Activated CD8-positive, alpha-beta T cell treated with anti-CD3 and anti-CD28 coated beads, Interleukin-2, amount 10 ng/mL, durations not matched to agents 7 days and 5 days (primary cell): Measurements from ENCODE around the gene TTLL9. TPM values are rescaled to one million over a fixed set of nuclear protein-coding genes. Genes with fewer than 3 reads are reported as not detected.

Source experiments
- ATAC-seq: fragments of 150-1000 bp; cut with Tn5 transposase; one replicate; pipeline ENCODE4 v1.10.0; 2021; ENCODE audit warnings: moderate library complexity
- CTCF ChIA-PET: fragments of 350-600 bp; sonication (Branson Sonifier 250); formaldehyde crosslinking; loops from one replicate; lab custom pipeline; 2021; ENCODE audit warnings: antibody characterized with exemption; lab: Charles Lee
- POLR2A ChIA-PET: fragments of 350-600 bp; sonication (Branson Sonifier 250); formaldehyde crosslinking; loops from one replicate; lab custom pipeline; 2021; ENCODE audit warnings: antibody characterized with exemption; lab: Charles Lee
- DNase-seq: peaks from one replicate; pipeline ENCODE4 v3.0.0-alpha.2; 2020
- H3K27ac Mint-ChIP-seq: one replicate; pipeline ENCODE4 v1.8.0; 2021; ENCODE audit warnings: mild to moderate bottlenecking, mixed read lengths
- H3K27me3 Mint-ChIP-seq: one replicate; pipeline ENCODE4 v1.8.0; 2021; ENCODE audit warnings: low read depth, mixed read lengths
- H3K36me3 Mint-ChIP-seq: one replicate; pipeline ENCODE4 v1.8.0; 2021; ENCODE audit warnings: low read depth, mixed read lengths
- H3K4me1 Mint-ChIP-seq: one replicate; pipeline ENCODE4 v1.8.0; 2021; ENCODE audit warnings: low read depth, mixed read lengths
- H3K4me3 Mint-ChIP-seq: one replicate; pipeline ENCODE4 v1.8.0; 2021; ENCODE audit warnings: mild to moderate bottlenecking, mixed read lengths
- H3K9me3 Mint-ChIP-seq: one replicate; pipeline ENCODE4 v1.8.0; 2022; ENCODE audit warnings: mixed read lengths; ENCODE audit not compliant: insufficient read depth
- total RNA-seq, 2 experiments: library from RNA; stranded (reverse); gene quantifications; one replicate each; pipeline ENCODE4 v1.2.3, GENCODE V29; 2021

The TTLL9 gene
- total RNA-seq, 2 experiments from 2014 or later: not detected

- ChIA-PET CTCF (no interaction called here), POLR2A (no interaction called here)
- H3K9me3 Mint-ChIP-seq: no peaks in the 10 kb centered on the region
- peaks cover 13% of the 10 kb centered on the region for H3K4me1 Mint-ChIP-seq
- no peak for ATAC-seq
- no peak for DNase-seq
- H3K27me3 Mint-ChIP-seq: no peaks in the 10 kb centered on the region
- H3K4me3 Mint-ChIP-seq: no peak overlapping the region
- H3K36me3 Mint-ChIP-seq: peaks cover 45% of the 10 kb centered on the region
- no peak overlapping the region for H3K27ac Mint-ChIP-seq
These were observed 74.9 kb downstream of the TTLL9 start for GRCh38 chr20:31945319-31945718.

- peaks cover 17% of the 10 kb centered on the region for H3K4me1 Mint-ChIP-seq
- CTCF ChIA-PET: no interaction called here
- no peak overlapping the region for H3K27ac Mint-ChIP-seq
- POLR2A ChIA-PET: no interaction called here
- DNase-seq (no peak), ATAC-seq (no peak)
- H3K9me3 Mint-ChIP-seq: no peaks in the 10 kb centered on the region
- no peak overlapping the region for H3K4me3 Mint-ChIP-seq
- H3K27me3 Mint-ChIP-seq: no peaks in the 10 kb centered on the region
- H3K36me3 Mint-ChIP-seq: peaks cover 45% of the 10 kb centered on the region
These were observed 75.4 kb downstream of the TTLL9 start for GRCh38 chr20:31945785-31946184.

GRCh38 chr20:31948008-31948407, 77.6 kb downstream of the TTLL9 start:
- Mint-ChIP-seq H3K27me3 (no peaks in the 10 kb centered on the region), H3K4me1 (peaks cover 30% of the 10 kb centered on the region), H3K36me3 (peaks cover 47% of the 10 kb centered on the region), H3K27ac (no peak overlapping the region), H3K9me3 (no peaks in the 10 kb centered on the region), H3K4me3 (no peak overlapping the region)
- ChIA-PET CTCF (interaction anchor here (1.1 to 1.9 kb wide), 2 partner anchors 102 to 125 kb away, joined by 3 to 5 read pairs; no protein-coding TSS in a partner anchor), POLR2A (interaction anchor here (0.7 kb wide), 1 partner anchor 208 kb away, joined by 5 read pairs; no protein-coding TSS in a partner anchor)
- DNase-seq (no peak), ATAC-seq (no peak)

GRCh38 chr20:31949877-31950646, 79.6 kb downstream of the TTLL9 start:
- POLR2A ChIA-PET: interaction anchor here (1.1 kb wide), 1 partner anchor 57 kb away, joined by 3 read pairs; no protein-coding TSS in a partner anchor
- no peaks in the 10 kb centered on the region for H3K9me3 Mint-ChIP-seq
- H3K4me1 Mint-ChIP-seq: peaks cover 30% of the 10 kb centered on the region
- DNase-seq (no peak), ATAC-seq (no peak)
- no peaks in the 10 kb centered on the region for H3K27me3 Mint-ChIP-seq
- peak overlapping the region; percentile 98 for H3K4me3 Mint-ChIP-seq
- H3K36me3 Mint-ChIP-seq: peaks cover 41% of the 10 kb centered on the region
- CTCF ChIA-PET: interaction anchor here (1.2 to 4.3 kb wide), 4 partner anchors 97 to 227 kb away, joined by 3 to 103 read pairs (median 16); no protein-coding TSS in a partner anchor
- H3K27ac Mint-ChIP-seq: no peak overlapping the region

GRCh38 chr20:31951203-31951529, 80.7 kb downstream of the TTLL9 start:
- no peak for ATAC-seq
- Mint-ChIP-seq H3K4me1 (peaks cover 30% of the 10 kb centered on the region), H3K4me3 (peak overlapping the region; percentile 98), H3K27me3 (peaks cover 3% of the 10 kb centered on the region), H3K9me3 (no peaks in the 10 kb centered on the region), H3K27ac (peak overlapping the region; percentile 96), H3K36me3 (peaks cover 36% of the 10 kb centered on the region)
- POLR2A ChIA-PET: interaction anchor here (1.0 to 1.9 kb wide), 6 partner anchors 14 to 158 kb away, joined by 3 to 5 read pairs (median 3); partner anchors contain the start of gene TM9SF4
- no peak for DNase-seq
- CTCF ChIA-PET: interaction anchor here (0.6 to 4.3 kb wide), 20 partner anchors 9 to 228 kb away, joined by 3 to 103 read pairs (median 4); partner anchors contain the start of gene XKR7

GRCh38 chr20:31951530-31952453, 81.4 kb downstream of the TTLL9 start, which contains the start of gene PDRG1:
TSS of gene PDRG1 (minus strand) at chr20:31952046. CDS start at chr20:31951961, 85 bp downstream.
- ChIA-PET POLR2A (interaction anchor here (1.0 to 1.9 kb wide), 6 partner anchors 14 to 158 kb away, joined by 3 to 5 read pairs (median 3); partner anchors contain the start of gene TM9SF4), CTCF (interaction anchor here (0.6 to 4.3 kb wide), 29 partner anchors 10 to 271 kb away, joined by 3 to 103 read pairs (median 4); partner anchors contain the start of genes FOXS1 and XKR7)
- no peaks in the 10 kb centered on the region for H3K9me3 Mint-ChIP-seq
- H3K36me3 Mint-ChIP-seq: peaks cover 30% of the 10 kb centered on the region
- H3K27ac Mint-ChIP-seq: peak within 1 kb of the TSS; percentile 96
- H3K4me3 Mint-ChIP-seq: peak within 1 kb of the TSS; percentile 98
- peak; percentile 98 for DNase-seq
- ATAC-seq: peak; percentile 97
- peaks cover 8% of the 10 kb centered on the region for H3K27me3 Mint-ChIP-seq
- peaks cover 30% of the 10 kb centered on the region for H3K4me1 Mint-ChIP-seq

GRCh38 chr20:31953556-31954148, 83.2 kb downstream of the TTLL9 start:
- CTCF ChIA-PET: interaction anchor here (4.3 kb wide), 1 partner anchor 100 kb away, joined by 103 read pairs; no protein-coding TSS in a partner anchor

GRCh38 chr20:31954500-31954899, 84.1 kb downstream of the TTLL9 start:
- H3K4me3 Mint-ChIP-seq: no peak overlapping the region
- peaks cover 16% of the 10 kb centered on the region for H3K27me3 Mint-ChIP-seq
- H3K36me3 Mint-ChIP-seq: peaks cover 9% of the 10 kb centered on the region
- ATAC-seq (no peak), DNase-seq (no peak)
- H3K9me3 Mint-ChIP-seq: no peaks in the 10 kb centered on the region
- H3K4me1 Mint-ChIP-seq: peaks cover 25% of the 10 kb centered on the region
- H3K27ac Mint-ChIP-seq: no peak overlapping the region
- ChIA-PET POLR2A (no interaction called here), CTCF (no interaction called here)

More at GRCh38 chr20:31953556-31954148, 83.2 kb downstream of the TTLL9 start:
- H3K27ac Mint-ChIP-seq: no peak overlapping the region
- DNase-seq (no peak), ATAC-seq (no peak)
- H3K36me3 Mint-ChIP-seq: peaks cover 15% of the 10 kb centered on the region
- peaks cover 14% of the 10 kb centered on the region for H3K27me3 Mint-ChIP-seq
- no peak overlapping the region for H3K4me3 Mint-ChIP-seq
- peaks cover 30% of the 10 kb centered on the region for H3K4me1 Mint-ChIP-seq
- no peaks in the 10 kb centered on the region for H3K9me3 Mint-ChIP-seq
- POLR2A ChIA-PET: no interaction called here

- H3K27me3 Mint-ChIP-seq: peaks cover 19% of the 10 kb centered on the region
- no peak overlapping the region for H3K4me3 Mint-ChIP-seq
- no peaks in the 10 kb centered on the region for H3K9me3 Mint-ChIP-seq
- DNase-seq (no peak), ATAC-seq (no peak)
- H3K4me1 Mint-ChIP-seq: peaks cover 5% of the 10 kb centered on the region
- peaks cover under 1% of the 10 kb centered on the region for H3K36me3 Mint-ChIP-seq
- CTCF ChIA-PET: interaction anchor here (0.9 to 1.7 kb wide), 3 partner anchors 10 to 134 kb away, joined by 3 to 8 read pairs (median 4); no protein-coding TSS in a partner anchor
- H3K27ac Mint-ChIP-seq: no peak overlapping the region
- POLR2A ChIA-PET: no interaction called here
These were observed 86.4 kb downstream of the TTLL9 start for GRCh38 chr20:31956556-31957526.

- Mint-ChIP-seq H3K36me3 (no peaks in the 10 kb centered on the region), H3K9me3 (no peaks in the 10 kb centered on the region), H3K4me1 (peaks cover 4% of the 10 kb centered on the region), H3K27ac (no peak overlapping the region), H3K27me3 (peaks cover 39% of the 10 kb centered on the region), H3K4me3 (no peak overlapping the region)
- DNase-seq (no peak), ATAC-seq (no peak)
- CTCF ChIA-PET: interaction anchor here (1.0 to 2.3 kb wide), 2 partner anchors 11 to 711 kb away, joined by 3 to 7 read pairs; partner anchors contain the start of genes C20orf203 and PDRG1
- POLR2A ChIA-PET: no interaction called here
These were observed 92.3 kb downstream of the TTLL9 start for GRCh38 chr20:31962761-31963160.
